Stimulated activated effector memory CD8-positive, alpha-beta T cell treated with anti-CD3 and anti-CD28 coated beads, Interleukin-12 subunit alpha, Interleukin-12 subunit beta, amount 100 ng/mL, for 72 hours (primary cell): ENCODE measurements around the gene MTUS2.

Source experiments
- ATAC-seq: fragments of 150-1000 bp; cut with Tn5 transposase; 2 replicates; pipeline ENCODE4 v1.10.0; 2021
- DNase-seq, 2 donors: peaks; one replicate each; pipeline ENCODE4 v3.0.0; 2021 to 2022; ENCODE audit warnings: low spot score in 2 of 2
- H3K27ac Mint-ChIP-seq: one replicate; pipeline ENCODE4 v1.8.0; 2022; ENCODE audit warnings: mild to moderate bottlenecking, mixed read lengths
- H3K36me3 Mint-ChIP-seq: one replicate; pipeline ENCODE4 v1.8.0; 2022; ENCODE audit warnings: mild to moderate bottlenecking, mixed read lengths
- H3K4me1 Mint-ChIP-seq: one replicate; pipeline ENCODE4 v1.8.0; 2022; ENCODE audit warnings: mixed read lengths
- H3K4me3 Mint-ChIP-seq: one replicate; pipeline ENCODE4 v1.8.0; 2022; ENCODE audit warnings: mild to moderate bottlenecking, mixed read lengths
- H3K9me3 Mint-ChIP-seq: one replicate; pipeline ENCODE4 v1.8.0; 2022; ENCODE audit warnings: mixed read lengths

MTUS2 gene

GRCh38 chr13:29021311-29021710, 201.2 kb downstream of the MTUS2 start:
- H3K27ac Mint-ChIP-seq: no peak overlapping the region
- H3K4me1 Mint-ChIP-seq: peaks cover 7% of the 10 kb centered on the region
- no peak for DNase-seq
- no peak overlapping the region for H3K4me3 Mint-ChIP-seq
- no peaks in the 10 kb centered on the region for H3K9me3 Mint-ChIP-seq
- no peak for ATAC-seq
- no peaks in the 10 kb centered on the region for H3K36me3 Mint-ChIP-seq

GRCh38 chr13:29021717-29022116, 201.6 kb downstream of the MTUS2 start:
- H3K9me3 Mint-ChIP-seq: no peaks in the 10 kb centered on the region
- ATAC-seq (no peak), DNase-seq (no peak)
- H3K27ac Mint-ChIP-seq: no peak overlapping the region
- H3K36me3 Mint-ChIP-seq: no peaks in the 10 kb centered on the region
- no peak overlapping the region for H3K4me3 Mint-ChIP-seq
- H3K4me1 Mint-ChIP-seq: peaks cover 7% of the 10 kb centered on the region

GRCh38 chr13:29022410-29022809, 202.3 kb downstream of the MTUS2 start:
- DNase-seq: no peak
- no peak for ATAC-seq
- no peaks in the 10 kb centered on the region for H3K36me3 Mint-ChIP-seq
- no peak overlapping the region for H3K27ac Mint-ChIP-seq
- peaks cover 7% of the 10 kb centered on the region for H3K4me1 Mint-ChIP-seq
- no peak overlapping the region for H3K4me3 Mint-ChIP-seq
- H3K9me3 Mint-ChIP-seq: no peaks in the 10 kb centered on the region

GRCh38 chr13:29022968-29023367, 202.8 kb downstream of the MTUS2 start:
- Mint-ChIP-seq H3K27ac (no peak overlapping the region), H3K9me3 (no peaks in the 10 kb centered on the region), H3K4me1 (peaks cover 7% of the 10 kb centered on the region), H3K4me3 (no peak overlapping the region), H3K36me3 (no peaks in the 10 kb centered on the region)
- no peak for DNase-seq
- no peak for ATAC-seq

- no peak overlapping the region for H3K27ac Mint-ChIP-seq
- DNase-seq: no peak
- no peaks in the 10 kb centered on the region for H3K36me3 Mint-ChIP-seq
- no peak for ATAC-seq
- peaks cover 7% of the 10 kb centered on the region for H3K4me1 Mint-ChIP-seq
- peaks cover 5% of the 10 kb centered on the region for H3K9me3 Mint-ChIP-seq
- no peak overlapping the region for H3K4me3 Mint-ChIP-seq
Observed at GRCh38 chr13:29024783-29025182, 204.6 kb downstream of the MTUS2 start.

- ATAC-seq (no peak), DNase-seq (no peak)
- H3K4me3 Mint-ChIP-seq: no peak overlapping the region
- H3K27ac Mint-ChIP-seq: no peak overlapping the region
- H3K4me1 Mint-ChIP-seq: no peaks in the 10 kb centered on the region
- no peaks in the 10 kb centered on the region for H3K36me3 Mint-ChIP-seq
- H3K9me3 Mint-ChIP-seq: peaks cover 5% of the 10 kb centered on the region
Observed at GRCh38 chr13:29028868-29029267, 208.7 kb downstream of the MTUS2 start.

- ATAC-seq (no peak), DNase-seq (no peak)
- Mint-ChIP-seq H3K27ac (no peak overlapping the region), H3K9me3 (no peaks in the 10 kb centered on the region), H3K4me1 (no peaks in the 10 kb centered on the region), H3K36me3 (no peaks in the 10 kb centered on the region), H3K4me3 (no peak overlapping the region)
Observed at GRCh38 chr13:29038700-29039099, 218.6 kb downstream of the MTUS2 start.

GRCh38 chr13:29039212-29039611, 219.1 kb downstream of the MTUS2 start:
- no peak for ATAC-seq

GRCh38 chr13:29046588-29046987, 226.4 kb downstream of the MTUS2 start:
- peaks cover 12% of the 10 kb centered on the region for H3K4me1 Mint-ChIP-seq
- H3K9me3 Mint-ChIP-seq: peaks cover 14% of the 10 kb centered on the region
- no peak overlapping the region for H3K4me3 Mint-ChIP-seq
- H3K27ac Mint-ChIP-seq: no peak overlapping the region
- H3K36me3 Mint-ChIP-seq: no peaks in the 10 kb centered on the region
- no peak for DNase-seq
- ATAC-seq: no peak

More at GRCh38 chr13:29039212-29039611, 219.1 kb downstream of the MTUS2 start:
- Mint-ChIP-seq H3K9me3 (no peaks in the 10 kb centered on the region), H3K27ac (no peak overlapping the region), H3K4me1 (no peaks in the 10 kb centered on the region), H3K36me3 (no peaks in the 10 kb centered on the region), H3K4me3 (no peak overlapping the region)
- no peak for DNase-seq

- ATAC-seq (no peak), DNase-seq (no peak)
- peaks cover 16% of the 10 kb centered on the region for H3K9me3 Mint-ChIP-seq
- H3K4me3 Mint-ChIP-seq: no peak overlapping the region
- peaks cover 12% of the 10 kb centered on the region for H3K4me1 Mint-ChIP-seq
- H3K36me3 Mint-ChIP-seq: no peaks in the 10 kb centered on the region
- H3K27ac Mint-ChIP-seq: no peak overlapping the region
Observed at GRCh38 chr13:29049524-29049923, 229.4 kb downstream of the MTUS2 start.

- H3K36me3 Mint-ChIP-seq: no peaks in the 10 kb centered on the region
- H3K4me3 Mint-ChIP-seq: no peak overlapping the region
- DNase-seq (no peak), ATAC-seq (no peak)
- H3K9me3 Mint-ChIP-seq: peaks cover 17% of the 10 kb centered on the region
- H3K4me1 Mint-ChIP-seq: peaks cover 12% of the 10 kb centered on the region
- no peak overlapping the region for H3K27ac Mint-ChIP-seq
Observed at GRCh38 chr13:29050719-29051118, 230.6 kb downstream of the MTUS2 start.

- Mint-ChIP-seq H3K27ac (no peak overlapping the region), H3K36me3 (no peaks in the 10 kb centered on the region), H3K4me3 (no peak overlapping the region), H3K9me3 (peaks cover 15% of the 10 kb centered on the region), H3K4me1 (no peaks in the 10 kb centered on the region)
- no peak for ATAC-seq
- DNase-seq: no peak
Observed at GRCh38 chr13:29059800-29060199, 239.7 kb downstream of the MTUS2 start.

GRCh38 chr13:29065142-29065541, 245.0 kb downstream of the MTUS2 start:
- Mint-ChIP-seq H3K27ac (no peak overlapping the region), H3K4me1 (no peaks in the 10 kb centered on the region), H3K36me3 (no peaks in the 10 kb centered on the region), H3K4me3 (no peak overlapping the region), H3K9me3 (peaks cover 2% of the 10 kb centered on the region)
- DNase-seq (no peak), ATAC-seq (peak; percentile 90)

GRCh38 chr13:29067306-29067945, 247.3 kb downstream of the MTUS2 start:
- Mint-ChIP-seq H3K36me3 (no peaks in the 10 kb centered on the region), H3K4me3 (no peak overlapping the region), H3K27ac (no peak overlapping the region), H3K4me1 (no peaks in the 10 kb centered on the region), H3K9me3 (no peaks in the 10 kb centered on the region)
- ATAC-seq: no peak
- no peak for DNase-seq

- Mint-ChIP-seq H3K36me3 (no peaks in the 10 kb centered on the region), H3K9me3 (peaks cover 2% of the 10 kb centered on the region), H3K4me1 (no peaks in the 10 kb centered on the region), H3K4me3 (no peak overlapping the region), H3K27ac (no peak overlapping the region)
- DNase-seq (no peak), ATAC-seq (no peak)
Observed at GRCh38 chr13:29073755-29074154, 253.6 kb downstream of the MTUS2 start.

GRCh38 chr13:29077051-29077813, 257.1 kb downstream of the MTUS2 start:
- Mint-ChIP-seq H3K36me3 (no peaks in the 10 kb centered on the region), H3K4me1 (peaks cover 11% of the 10 kb centered on the region), H3K9me3 (peaks cover 2% of the 10 kb centered on the region), H3K27ac (no peak overlapping the region), H3K4me3 (no peak overlapping the region)
- DNase-seq (no peak), ATAC-seq (no peak)
